GM13977 (cell line): Measurements from ENCODE around the gene LOXHD1.

Source experiments
- DNase-seq: peaks from one replicate; pipeline ENCODE4 v3.0.0; 2012; ENCODE audit warnings: low spot score
- in situ Hi-C: fragments of 300-500 bp; cut with MboI; formaldehyde crosslinking; loops from one replicate; pipeline ENCODE4 v1.12.0; 2022; ENCODE audit warnings: low sequenced_read_pairs, low pct_unique_long_range_greater_than_20kb, mixed read lengths, inconsistent platforms; ENCODE audit not compliant: unreplicated experiment
- TF ChIP-seq, protein P1 (sequence below): IDR thresholded peaks from 2 replicates; pipeline ENCODE4 v1.5.1; 2012; ENCODE audit warnings: mild to moderate bottlenecking, control low read depth; ENCODE audit not compliant: insufficient read depth; ENCODE audit errors: extremely low read depth, missing control alignments

LOXHD1 gene

DNA sequence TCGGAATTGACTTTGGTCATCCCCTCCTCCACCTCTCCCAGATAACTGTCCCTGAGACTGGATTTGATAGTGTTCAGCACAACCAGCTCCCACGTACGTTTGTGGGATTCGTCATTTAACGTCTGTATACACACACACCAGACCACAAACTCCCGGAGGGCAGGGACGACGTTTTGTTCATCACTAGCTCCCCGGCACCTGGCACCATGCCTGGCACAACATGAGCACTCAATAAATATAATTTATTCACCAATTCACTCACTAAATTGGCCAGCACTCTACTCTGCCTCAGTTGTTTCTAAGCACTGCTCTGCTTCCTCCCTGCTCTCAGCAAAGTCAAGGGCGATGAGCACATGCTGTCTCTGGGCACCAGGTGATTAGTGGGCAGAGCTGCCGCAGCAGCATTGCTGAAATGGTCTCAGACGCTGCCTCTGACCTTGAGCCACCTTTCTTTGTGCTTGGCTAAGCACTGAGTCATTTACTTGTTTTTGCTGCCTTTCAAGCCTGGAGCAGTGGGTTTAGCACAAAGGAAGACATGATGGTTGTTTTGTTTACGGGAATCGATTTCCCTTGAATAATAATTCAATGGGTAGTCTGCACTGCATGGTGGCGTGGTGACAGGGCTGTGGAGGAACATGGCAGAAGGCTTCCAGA, 19.3 kb upstream of the LOXHD1 start:
- TF ChIP-seq, protein P1, sequence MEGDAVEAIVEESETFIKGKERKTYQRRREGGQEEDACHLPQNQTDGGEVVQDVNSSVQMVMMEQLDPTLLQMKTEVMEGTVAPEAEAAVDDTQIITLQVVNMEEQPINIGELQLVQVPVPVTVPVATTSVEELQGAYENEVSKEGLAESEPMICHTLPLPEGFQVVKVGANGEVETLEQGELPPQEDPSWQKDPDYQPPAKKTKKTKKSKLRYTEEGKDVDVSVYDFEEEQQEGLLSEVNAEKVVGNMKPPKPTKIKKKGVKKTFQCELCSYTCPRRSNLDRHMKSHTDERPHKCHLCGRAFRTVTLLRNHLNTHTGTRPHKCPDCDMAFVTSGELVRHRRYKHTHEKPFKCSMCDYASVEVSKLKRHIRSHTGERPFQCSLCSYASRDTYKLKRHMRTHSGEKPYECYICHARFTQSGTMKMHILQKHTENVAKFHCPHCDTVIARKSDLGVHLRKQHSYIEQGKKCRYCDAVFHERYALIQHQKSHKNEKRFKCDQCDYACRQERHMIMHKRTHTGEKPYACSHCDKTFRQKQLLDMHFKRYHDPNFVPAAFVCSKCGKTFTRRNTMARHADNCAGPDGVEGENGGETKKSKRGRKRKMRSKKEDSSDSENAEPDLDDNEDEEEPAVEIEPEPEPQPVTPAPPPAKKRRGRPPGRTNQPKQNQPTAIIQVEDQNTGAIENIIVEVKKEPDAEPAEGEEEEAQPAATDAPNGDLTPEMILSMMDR = no peak
- no peak for DNase-seq
- in situ Hi-C loops = no loop called here

DNA sequence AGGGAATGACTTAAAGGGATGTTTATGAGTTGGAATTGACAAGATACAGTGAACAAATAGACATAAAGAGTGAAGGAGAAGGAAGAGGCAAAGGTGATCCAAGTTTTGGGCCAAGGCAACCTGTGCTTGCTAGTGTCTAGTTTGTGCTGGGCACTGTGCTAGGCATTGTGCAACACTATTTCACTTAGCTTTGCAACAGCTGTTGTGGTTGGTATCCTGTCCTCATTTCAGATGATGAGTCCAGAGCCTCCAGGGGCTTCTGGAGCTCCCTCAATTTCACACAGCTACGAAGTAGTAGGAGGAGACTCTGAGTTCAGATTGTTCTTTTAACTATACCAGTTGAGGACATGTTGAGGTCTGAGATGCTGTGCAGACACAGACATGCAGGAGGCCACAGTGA, 18.1 kb upstream of the LOXHD1 start:
- in situ Hi-C loops = no loop called here
- no peak for DNase-seq
- TF ChIP-seq, protein P1 = no peak

DNA sequence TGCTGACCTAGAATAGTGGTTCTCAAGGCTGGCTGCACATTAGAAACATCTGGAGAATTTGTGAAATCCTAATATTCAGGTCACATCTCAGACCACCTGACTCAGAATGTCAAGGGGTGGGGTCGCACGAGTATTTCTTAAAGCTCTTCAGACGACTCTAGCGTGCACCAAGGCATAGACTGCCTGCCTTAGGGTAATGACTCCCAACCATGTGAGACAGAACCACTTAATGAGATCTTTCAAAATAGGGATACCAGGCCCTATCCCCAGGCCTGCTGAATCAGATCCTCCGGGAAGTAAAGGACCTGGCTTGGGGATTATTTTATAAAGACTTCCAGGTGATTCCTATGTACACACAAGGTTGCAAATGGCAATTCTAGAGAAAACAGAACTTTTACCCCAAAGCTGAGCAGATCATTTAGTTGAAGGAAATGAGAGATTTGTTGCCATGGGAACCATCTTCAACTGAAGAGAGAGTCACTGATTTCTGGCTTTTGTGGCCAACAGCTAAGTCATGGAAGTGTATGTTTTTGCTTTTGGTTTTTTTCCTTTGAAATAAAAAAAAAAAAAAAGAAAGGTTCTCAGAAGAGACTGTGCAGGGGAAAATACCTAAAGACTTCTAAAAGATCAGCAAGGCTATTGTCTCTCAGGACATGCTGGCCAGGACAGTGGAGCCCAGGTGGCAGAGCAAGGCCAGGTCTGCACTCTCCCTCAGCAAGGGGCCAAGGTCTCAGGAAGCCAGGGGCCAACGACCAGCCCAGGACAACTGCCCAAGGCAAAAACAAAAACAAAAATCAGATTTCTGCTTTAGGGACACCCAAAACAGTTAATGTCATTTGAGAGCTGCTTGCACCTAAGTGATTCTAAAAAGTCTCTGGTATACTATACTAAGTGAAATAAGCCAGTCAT, 15.3 kb upstream of the LOXHD1 start:
- DNase-seq = no peak
- in situ Hi-C loops = no loop called here
- TF ChIP-seq, protein P1 = no peak

DNA sequence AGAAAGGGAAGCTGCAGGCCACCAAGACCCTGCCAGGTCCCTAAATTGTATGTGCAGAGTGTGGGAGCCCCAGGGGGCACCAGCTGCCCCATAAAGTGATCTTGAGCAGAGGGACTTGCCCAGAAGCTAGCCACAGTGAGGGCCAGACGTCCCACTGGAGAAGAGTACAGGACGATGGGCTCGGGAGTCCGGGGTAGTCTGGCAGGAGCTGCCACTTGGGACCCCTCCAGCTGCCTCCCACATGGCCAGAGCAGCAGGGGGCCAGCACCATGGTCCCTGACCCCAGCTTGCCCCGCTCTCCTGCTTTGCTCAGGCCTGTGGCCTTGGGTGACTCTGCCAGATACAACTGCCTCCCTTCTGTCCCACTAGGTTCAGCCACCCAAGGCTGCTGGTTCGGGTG, 11.7 kb upstream of the LOXHD1 start:
- TF ChIP-seq, protein P1 = no peak
- no peak for DNase-seq
- in situ Hi-C loops = loop anchor here (10.0 kb wide), 1 partner anchor 514 kb away; no protein-coding TSS in a partner anchor

- DNase-seq = no peak
- in situ Hi-C loops = loop anchor here (10.0 kb wide), 1 partner anchor 513 kb away; no protein-coding TSS in a partner anchor
- TF ChIP-seq, protein P1 = no peak
Observed at GRCh38 chr18:46668135-46668534, 11.1 kb upstream of the LOXHD1 start.

- in situ Hi-C loops = loop anchor here (10.0 kb wide), 1 partner anchor 509 kb away; no protein-coding TSS in a partner anchor
- DNase-seq = no peak
- TF ChIP-seq, protein P1 = no peak
Observed at GRCh38 chr18:46663539-46663938, 6.5 kb upstream of the LOXHD1 start.
